ENCODE data around the gene ST7. TPM values are rescaled to one million over a fixed set of nuclear protein-coding genes. Genes with fewer than 3 reads are reported as not detected.

Gene ST7
- total and polyA plus RNA-seq, 2 donors (not counting 1 experiment from before 2014, with no cell fraction given) = 20.0 to 28.6 TPM

DNA sequence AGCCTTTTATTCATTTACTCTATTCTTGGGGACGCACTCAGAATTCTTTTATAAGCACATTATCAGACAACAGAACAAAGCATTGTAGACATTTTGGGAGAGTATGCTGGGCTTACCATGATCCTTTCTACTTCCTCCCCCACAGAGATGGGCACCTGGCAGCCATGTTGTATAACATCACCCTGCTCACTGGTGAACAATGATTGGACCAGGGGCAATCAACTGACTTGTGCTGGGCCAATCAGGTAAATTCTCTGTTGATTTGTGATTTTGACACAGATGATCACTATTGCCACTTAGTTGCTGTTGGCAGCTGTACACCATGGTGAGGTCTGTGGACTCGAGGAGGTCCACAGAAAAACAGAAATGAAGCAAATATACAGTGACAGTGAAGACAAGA, 325.9 kb downstream of the ST7 start:
- H3K9ac ChIP-seq (ENCODE audit: insufficient read depth, low read length) = no peak overlapping the region
- no peaks in the 10 kb centered on the region for H3K27me3 ChIP-seq (ENCODE audit: control insufficient read depth, insufficient read depth, low read length)
- H3K9me3 ChIP-seq (ENCODE audit: control insufficient read depth, insufficient read depth, low read depth, low read length) = no peaks in the 10 kb centered on the region
- no peak overlapping the region for H3K4me2 ChIP-seq (ENCODE audit: extremely low read depth, insufficient read depth, low read length)
- no peak overlapping the region for H3K4me3 ChIP-seq (replicated peaks in 1 of 4; ENCODE audit: control extremely low read depth in 1 of 4, insufficient read depth in 1 of 4, low read depth in 3 of 4, low read length in 4 of 4)
- H3K27ac ChIP-seq (ENCODE audit: insufficient read depth, low read length) = no peak overlapping the region
- no peak overlapping the region for H2AFZ ChIP-seq (ENCODE audit: low read length)
- H4K20me1 ChIP-seq (ENCODE audit: control insufficient read depth, extremely low read depth, insufficient read depth, low read length) = no peaks in the 10 kb centered on the region
- no peak for DNase-seq (ENCODE audit: low read depth in 2 of 2)
- no peaks in the 10 kb centered on the region for H3K36me3 ChIP-seq (ENCODE audit: control insufficient read depth, insufficient read depth, low read length)
- TF ChIP-seq, protein P1, sequence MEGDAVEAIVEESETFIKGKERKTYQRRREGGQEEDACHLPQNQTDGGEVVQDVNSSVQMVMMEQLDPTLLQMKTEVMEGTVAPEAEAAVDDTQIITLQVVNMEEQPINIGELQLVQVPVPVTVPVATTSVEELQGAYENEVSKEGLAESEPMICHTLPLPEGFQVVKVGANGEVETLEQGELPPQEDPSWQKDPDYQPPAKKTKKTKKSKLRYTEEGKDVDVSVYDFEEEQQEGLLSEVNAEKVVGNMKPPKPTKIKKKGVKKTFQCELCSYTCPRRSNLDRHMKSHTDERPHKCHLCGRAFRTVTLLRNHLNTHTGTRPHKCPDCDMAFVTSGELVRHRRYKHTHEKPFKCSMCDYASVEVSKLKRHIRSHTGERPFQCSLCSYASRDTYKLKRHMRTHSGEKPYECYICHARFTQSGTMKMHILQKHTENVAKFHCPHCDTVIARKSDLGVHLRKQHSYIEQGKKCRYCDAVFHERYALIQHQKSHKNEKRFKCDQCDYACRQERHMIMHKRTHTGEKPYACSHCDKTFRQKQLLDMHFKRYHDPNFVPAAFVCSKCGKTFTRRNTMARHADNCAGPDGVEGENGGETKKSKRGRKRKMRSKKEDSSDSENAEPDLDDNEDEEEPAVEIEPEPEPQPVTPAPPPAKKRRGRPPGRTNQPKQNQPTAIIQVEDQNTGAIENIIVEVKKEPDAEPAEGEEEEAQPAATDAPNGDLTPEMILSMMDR (conservative IDR thresholded peaks at IDR 0.05 in 1 of 2, IDR thresholded peaks at IDR 0.05 in 1 of 2; ENCODE audit: low read depth in 1 of 2, low read length in 2 of 2) = no peak
- TF ChIP-seq EZH2 (IDR thresholded peaks at IDR 0.05; ENCODE audit: low read length, missing control alignments) = no peak
- H3K79me2 ChIP-seq (ENCODE audit: control insufficient read depth, insufficient read depth, low read length) = no peaks in the 10 kb centered on the region
- peaks cover 10% of the 10 kb centered on the region for H3K4me1 ChIP-seq (ENCODE audit: control insufficient read depth, extremely low read depth, insufficient read depth, low read length)

Other genes starting within 250 kb of the ST7 start
- 91.9 and 123 TPM in 2 replicates for gene CAPZA2, start 90.9 kb upstream of the ST7 start, total RNA-seq
- gene CAPZA2, start 90.9 kb upstream of the ST7 start, polyA plus RNA-seq = 151 and 205 TPM in 2 replicates

Measured in fibroblast of lung (primary cell).